ENCODE results near the gene C11orf52. TPM values are rescaled to one million over a fixed set of nuclear protein-coding genes. Genes with fewer than 3 reads are reported as not detected.

Gene C11orf52, protein sequence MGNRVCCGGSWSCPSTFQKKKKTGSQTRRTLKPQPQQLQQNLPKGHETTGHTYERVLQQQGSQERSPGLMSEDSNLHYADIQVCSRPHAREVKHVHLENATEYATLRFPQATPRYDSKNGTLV
- 10 to 100 TPM in 2 of 4 donors, 1 to 10 TPM in 2; 4.1 to 15.7 (median 10.4) TPM for total RNA-seq

DNA sequence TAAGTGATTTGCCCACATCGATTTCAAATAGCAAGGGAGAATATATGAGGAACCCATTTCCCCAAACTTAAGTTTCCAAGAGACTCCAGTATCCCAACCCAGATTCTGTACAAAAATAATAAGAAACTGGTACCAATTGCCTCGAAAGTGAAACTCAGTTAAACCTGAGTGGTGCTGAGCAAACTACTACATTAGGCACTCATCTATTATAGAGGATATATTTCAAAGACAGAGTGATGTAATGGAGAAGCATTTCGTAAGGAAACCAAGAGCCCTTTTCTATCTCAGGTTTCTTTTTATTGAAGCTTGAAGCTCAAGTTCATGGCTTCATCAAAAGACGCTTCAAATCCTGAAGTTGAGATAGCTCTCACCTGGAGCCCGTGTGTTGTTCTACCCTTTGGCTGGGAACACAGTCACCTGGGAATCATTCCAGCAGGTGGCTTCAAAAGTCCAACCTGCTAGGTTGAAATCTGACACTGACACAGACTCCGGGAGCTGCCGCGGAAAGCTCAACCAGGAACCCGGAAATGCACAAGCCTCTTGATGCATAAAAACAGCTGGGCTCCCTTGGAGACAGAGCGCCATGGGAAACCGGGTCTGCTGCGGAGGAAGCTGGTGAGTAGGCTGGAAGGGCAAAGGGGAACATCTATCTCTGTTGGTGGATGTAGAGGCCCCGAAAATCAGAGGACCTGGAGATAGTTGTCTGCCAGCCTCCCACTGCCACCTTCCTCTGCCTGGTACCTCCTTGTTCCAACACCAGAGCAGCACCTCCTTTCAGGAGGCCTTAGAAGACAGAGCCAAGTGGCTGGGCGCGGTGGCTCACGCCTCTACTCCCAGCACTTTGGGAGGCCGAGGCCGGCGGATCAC is at the start of gene C11orf52:
Gene C11orf52, plus strand, starts transcription at position 524 of the 867 bp plus-strand sequence. Its CDS starts 60 bp downstream, at position 584.
- Histone ChIP-seq H3K36me3 (no peaks in the 10 kb centered on the region), H3K4me3 (peak within 1 kb of the TSS in 2 of 4 donors; percentile 46 to 48), H3K27ac (peak within 1 kb of the TSS in 3 of 4 donors; percentile 62 to 88 (median 84)), H3K4me1 (peaks cover 0 to 8% (median 0%) of the 10 kb centered on the region in 4 donors), H3K9me3 (no peaks in the 10 kb centered on the region), H3K27me3 (no peaks in the 10 kb centered on the region)
- peak in 2 of 3 donors; percentile 83 to 85 for DNase-seq
- TF ChIP-seq CTCF (IDR thresholded peaks at IDR 0.05): peak in 2 of 6 experiments; percentile 19 to 37
- peak; percentile 50 to 71 for TF ChIP-seq POLR2A (IDR thresholded peaks at IDR 0.05)

- Histone ChIP-seq H3K27ac (peak overlapping the region in 1 of 4 donors; percentile 89), H3K27me3 (no peaks in the 10 kb centered on the region), H3K9me3 (no peaks in the 10 kb centered on the region), H3K4me3 (peak overlapping the region in 1 of 4 donors; percentile 91), H3K36me3 (peaks cover 0 to 32% (median 0%) of the 10 kb centered on the region in 3 donors), H3K4me1 (peaks cover 0 to 14% (median 0%) of the 10 kb centered on the region in 4 donors)
- DNase-seq: no peak
- TF ChIP-seq CTCF (IDR thresholded peaks at IDR 0.05) (no peak), POLR2A (IDR thresholded peaks at IDR 0.05) (no peak)
Observed at GRCh38 chr11:111870113-111870512, 48.6 kb upstream of the C11orf52 start.

DNA sequence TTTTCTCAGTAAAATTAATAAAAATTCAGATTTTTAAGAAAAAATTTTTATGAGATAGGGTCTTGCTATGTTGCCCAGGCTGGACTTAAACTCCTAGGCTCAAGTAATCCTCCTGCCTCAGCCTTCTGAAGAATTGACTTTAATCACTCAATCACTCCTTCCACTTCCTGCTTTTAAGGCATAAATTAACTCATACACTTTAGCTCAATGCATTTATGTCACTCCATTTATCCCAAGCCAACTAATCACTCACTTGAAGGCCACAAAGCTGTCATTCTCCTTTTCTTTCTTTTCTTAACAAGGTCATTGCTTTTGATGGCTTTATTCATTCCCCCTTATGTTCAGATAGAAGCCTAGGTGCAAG is 48.2 kb upstream of the C11orf52 start:
- Histone ChIP-seq H3K27ac (peak overlapping the region; percentile 84 to 93 (median 88)), H3K36me3 (peaks cover 0 to 29% (median 0%) of the 10 kb centered on the region in 3 donors), H3K4me1 (peaks cover 0 to 14% (median 0%) of the 10 kb centered on the region in 4 donors), H3K9me3 (no peaks in the 10 kb centered on the region), H3K4me3 (peak overlapping the region; percentile 67 to 100 (median 82)), H3K27me3 (no peaks in the 10 kb centered on the region)
- TF ChIP-seq CTCF (IDR thresholded peaks at IDR 0.05) (no peak), POLR2A (IDR thresholded peaks at IDR 0.05) (no peak)
- DNase-seq: no peak

GRCh38 chr11:111870886-111871692 is 47.6 kb upstream of the C11orf52 start, which contains the start of gene ALG9:
TSS of gene ALG9 (minus strand) at chr11:111871581. CDS start at chr11:111871482, 99 bp downstream.
- peak within 1 kb of the TSS; percentile 67 to 100 (median 82) for H3K4me3 ChIP-seq
- H3K9me3 ChIP-seq: no peaks in the 10 kb centered on the region
- no peak for TF ChIP-seq POLR2A (IDR thresholded peaks at IDR 0.05)
- TF ChIP-seq CTCF (IDR thresholded peaks at IDR 0.05): peak; percentile 3 to 66 (median 49)
- peaks cover 0 to 26% (median 0%) of the 10 kb centered on the region in 3 donors for H3K36me3 ChIP-seq
- peak; percentile 79 to 93 (median 84) for DNase-seq
- peak within 1 kb of the TSS; percentile 84 to 93 (median 88) for H3K27ac ChIP-seq
- peaks cover 0 to 14% (median 0%) of the 10 kb centered on the region in 4 donors for H3K4me1 ChIP-seq
- no peaks in the 10 kb centered on the region for H3K27me3 ChIP-seq

DNA sequence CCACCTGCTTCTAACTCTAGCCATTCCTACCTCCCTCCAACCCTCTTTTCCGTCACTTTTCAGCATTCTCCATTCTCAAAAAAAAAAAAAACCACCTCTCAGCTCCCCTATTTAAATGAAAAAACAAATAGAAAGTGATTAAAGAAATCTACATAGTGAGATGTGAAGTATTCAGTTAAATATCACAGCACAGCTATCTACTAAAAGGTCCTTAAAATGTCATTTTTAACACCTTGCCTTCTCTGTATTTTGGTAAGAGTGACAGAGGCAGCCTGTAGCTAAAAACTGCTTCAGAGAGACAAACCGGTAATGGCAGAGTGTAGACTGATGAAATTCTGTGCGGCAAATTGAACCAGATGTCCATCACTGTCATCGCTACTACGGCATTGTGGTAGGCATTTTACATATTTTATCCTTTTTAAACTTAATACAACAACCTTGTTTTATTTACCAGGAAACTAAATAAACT is 47.0 kb upstream of the C11orf52 start:
- Histone ChIP-seq H3K27me3 (no peaks in the 10 kb centered on the region), H3K27ac (peak overlapping the region; percentile 84 to 93 (median 88)), H3K9me3 (no peaks in the 10 kb centered on the region), H3K36me3 (peaks cover 0 to 20% (median 0%) of the 10 kb centered on the region in 3 donors), H3K4me3 (peak overlapping the region; percentile 67 to 100 (median 82)), H3K4me1 (peaks cover 0 to 14% (median 0%) of the 10 kb centered on the region in 4 donors)
- DNase-seq: no peak
- TF ChIP-seq POLR2A (IDR thresholded peaks at IDR 0.05) (no peak), CTCF (IDR thresholded peaks at IDR 0.05) (no peak)

All from Peyer's patch (tissue), 4 donors.